ENCODE data around the gene LDB3. TPM values are rescaled to one million over a fixed set of nuclear protein-coding genes. Genes with fewer than 3 reads are reported as not detected.
"Not testable (repeated sequence)": the region's sequence is repeated elsewhere in the genome, so short reads cannot be mapped to it uniquely, and the experiment has no call there.

Gene LDB3
- total RNA-seq, 2 experiments from 2014 or later, result not detected

GRCh38 chr10:86735278-86735677 is 67.0 kb downstream of the LDB3 start:
- H3K27ac Mint-ChIP-seq, POLR2A ChIA-PET, H3K4me1 Mint-ChIP-seq: not testable (repeated sequence)

DNA sequence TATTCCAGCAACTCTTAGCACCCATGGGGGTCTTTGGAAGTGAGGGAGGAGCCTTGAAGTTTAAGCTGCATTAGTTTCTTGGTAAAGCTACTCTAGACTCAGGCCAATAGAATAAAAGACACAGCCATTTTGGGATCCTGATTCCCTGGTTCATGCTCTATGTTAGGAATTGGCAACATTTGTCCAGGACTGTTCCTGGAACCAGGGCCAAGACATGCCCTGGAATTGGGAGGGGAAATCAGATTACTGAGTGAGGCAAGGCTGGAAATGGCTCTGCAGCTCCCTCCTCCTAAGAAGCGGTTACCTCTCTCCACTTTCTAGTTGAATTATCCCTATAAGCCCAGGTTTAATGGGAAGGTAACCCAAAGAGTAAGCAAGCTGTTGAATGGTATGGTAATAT is 73.9 kb downstream of the LDB3 start:
- no peaks in the 10 kb centered on the region for H3K4me1 Mint-ChIP-seq
- POLR2A ChIA-PET, result interaction anchor here (1.4 kb wide), 1 partner anchor 15 kb away, joined by 3 read pairs; no protein-coding TSS in a partner anchor
- no peak overlapping the region for H3K27ac Mint-ChIP-seq
- no peaks in the 10 kb centered on the region for H3K36me3 Mint-ChIP-seq
- no peak for DNase-seq
- no peak for ATAC-seq (ENCODE audit: low read depth)
- no peaks in the 10 kb centered on the region for H3K9me3 Mint-ChIP-seq
- no peak overlapping the region for H3K4me3 Mint-ChIP-seq
- peaks cover 4% of the 10 kb centered on the region for H3K27me3 Mint-ChIP-seq

More at GRCh38 chr10:86735278-86735677, 67.0 kb downstream of the LDB3 start:
- not testable (repeated sequence) for ATAC-seq (ENCODE audit: low read depth); DNase-seq; H3K27me3 Mint-ChIP-seq; H3K4me3 Mint-ChIP-seq; H3K9me3 Mint-ChIP-seq; H3K36me3 Mint-ChIP-seq

DNA sequence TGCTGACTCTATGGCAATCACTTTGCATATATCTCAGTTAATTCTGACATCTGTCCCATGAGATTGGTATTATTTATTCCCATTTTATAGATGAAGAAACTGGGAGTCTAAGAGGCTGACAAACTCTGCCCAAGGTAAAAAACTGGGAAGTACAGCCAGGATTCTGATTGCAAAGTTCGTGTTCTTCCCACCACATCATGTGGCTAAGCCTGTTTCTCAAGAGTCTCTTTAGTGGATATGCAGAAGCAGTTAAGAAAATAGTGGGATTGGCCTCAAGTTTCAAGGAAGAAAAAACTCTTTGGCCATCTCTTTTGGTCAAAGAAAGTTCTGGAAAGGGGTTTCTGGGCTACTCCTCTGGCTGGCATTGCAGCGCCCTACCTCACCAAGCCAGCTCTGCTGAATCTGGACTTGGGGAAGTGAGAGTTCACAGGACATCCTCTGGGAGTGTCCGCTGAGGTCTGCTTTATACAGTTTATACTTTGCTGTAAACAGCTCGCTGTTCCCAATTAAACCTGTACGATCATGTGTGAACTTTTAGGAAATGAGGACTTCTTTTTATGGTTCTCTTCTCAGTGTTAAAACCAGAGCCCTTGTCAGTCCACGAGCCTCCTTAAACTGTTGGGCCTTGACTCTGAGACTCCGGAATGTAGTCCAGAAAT is 75.9 kb downstream of the LDB3 start:
- DNase-seq (no peak), ATAC-seq (ENCODE audit: low read depth) (no peak)
- Mint-ChIP-seq H3K36me3 (no peaks in the 10 kb centered on the region), H3K4me1 (peaks cover 2% of the 10 kb centered on the region), H3K27me3 (peaks cover 4% of the 10 kb centered on the region), H3K4me3 (no peak overlapping the region), H3K9me3 (no peaks in the 10 kb centered on the region), H3K27ac (no peak overlapping the region)
- POLR2A ChIA-PET, result no interaction called here

- no peak overlapping the region for H3K4me3 Mint-ChIP-seq
- no peak for ATAC-seq (ENCODE audit: low read depth)
- H3K9me3 Mint-ChIP-seq, result no peaks in the 10 kb centered on the region
- POLR2A ChIA-PET, result no interaction called here
- H3K27me3 Mint-ChIP-seq, result no peaks in the 10 kb centered on the region
- no peak for DNase-seq
- no peak overlapping the region for H3K27ac Mint-ChIP-seq
- H3K36me3 Mint-ChIP-seq, result peaks cover 2% of the 10 kb centered on the region
- H3K4me1 Mint-ChIP-seq, result peaks cover 8% of the 10 kb centered on the region
Measured at GRCh38 chr10:86747796-86748581, 79.7 kb downstream of the LDB3 start.

- H3K36me3 Mint-ChIP-seq, result peaks cover 2% of the 10 kb centered on the region
- H3K4me3 Mint-ChIP-seq, result no peak overlapping the region
- H3K9me3 Mint-ChIP-seq, result no peaks in the 10 kb centered on the region
- peaks cover 14% of the 10 kb centered on the region for H3K4me1 Mint-ChIP-seq
- DNase-seq (no peak), ATAC-seq (ENCODE audit: low read depth) (no peak)
- POLR2A ChIA-PET, result no interaction called here
- H3K27ac Mint-ChIP-seq, result no peak overlapping the region
- H3K27me3 Mint-ChIP-seq, result peaks cover 4% of the 10 kb centered on the region
Measured at GRCh38 chr10:86749854-86750253, 81.5 kb downstream of the LDB3 start.

DNA sequence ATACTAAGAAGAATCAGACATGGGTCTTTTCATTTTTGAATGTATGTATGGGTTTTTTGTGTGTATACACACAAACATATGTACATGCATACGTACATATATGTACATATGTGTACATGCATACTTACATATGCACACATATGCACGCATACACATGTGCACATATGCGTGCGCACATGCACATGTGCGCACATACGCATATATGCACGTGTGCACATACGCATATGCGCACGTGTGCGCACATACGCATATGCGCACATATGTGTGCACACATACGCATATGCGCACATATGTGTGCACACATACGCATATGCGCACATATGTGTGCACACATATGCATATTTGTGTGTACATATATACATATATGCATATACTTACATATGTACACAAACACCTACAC is 83.2 kb downstream of the LDB3 start:
- POLR2A ChIA-PET, result interaction anchor here (2.0 kb wide), 1 partner anchor 40 kb away, joined by 11 read pairs; no protein-coding TSS in a partner anchor

GRCh38 chr10:86752311-86752710 is 84.0 kb downstream of the LDB3 start:
- peaks cover 7% of the 10 kb centered on the region for H3K27me3 Mint-ChIP-seq
- H3K4me3 Mint-ChIP-seq, result peak overlapping the region; percentile 48
- POLR2A ChIA-PET, result interaction anchor here (0.5 to 2.0 kb wide), 2 partner anchors 11 to 40 kb away, joined by 3 to 11 read pairs; no protein-coding TSS in a partner anchor
- H3K36me3 Mint-ChIP-seq, result peaks cover 2% of the 10 kb centered on the region
- H3K4me1 Mint-ChIP-seq, result peaks cover 19% of the 10 kb centered on the region
- no peaks in the 10 kb centered on the region for H3K9me3 Mint-ChIP-seq
- ATAC-seq (ENCODE audit: low read depth) (no peak), DNase-seq (no peak)
- peak overlapping the region; percentile 35 for H3K27ac Mint-ChIP-seq

More for the DNA sequence above, 83.2 kb downstream of the LDB3 start:
- DNase-seq, result no peak
- no peak for ATAC-seq (ENCODE audit: low read depth)
- Mint-ChIP-seq H3K4me3 (no peak overlapping the region), H3K27me3 (peaks cover 6% of the 10 kb centered on the region), H3K4me1 (peaks cover 18% of the 10 kb centered on the region), H3K9me3 (no peaks in the 10 kb centered on the region), H3K27ac (no peak overlapping the region), H3K36me3 (peaks cover 2% of the 10 kb centered on the region)

- Mint-ChIP-seq H3K4me1 (peaks cover 23% of the 10 kb centered on the region), H3K4me3 (peak overlapping the region; percentile 48), H3K9me3 (no peaks in the 10 kb centered on the region), H3K27me3 (peaks cover 15% of the 10 kb centered on the region), H3K27ac (peak overlapping the region; percentile 37), H3K36me3 (peaks cover 2% of the 10 kb centered on the region)
- POLR2A ChIA-PET, result interaction anchor here (2.0 kb wide), 1 partner anchor 41 kb away, joined by 11 read pairs; no protein-coding TSS in a partner anchor
- ATAC-seq (ENCODE audit: low read depth), result no peak
- DNase-seq, result no peak
Measured at GRCh38 chr10:86753051-86753450, 84.7 kb downstream of the LDB3 start.

GRCh38 chr10:86753638-86754434 is 85.5 kb downstream of the LDB3 start:
- no peak overlapping the region for H3K4me3 Mint-ChIP-seq
- peaks cover 2% of the 10 kb centered on the region for H3K36me3 Mint-ChIP-seq
- DNase-seq (no peak), ATAC-seq (ENCODE audit: low read depth) (no peak)
- H3K27ac Mint-ChIP-seq, result no peak overlapping the region
- H3K27me3 Mint-ChIP-seq, result peaks cover 23% of the 10 kb centered on the region
- peaks cover 30% of the 10 kb centered on the region for H3K4me1 Mint-ChIP-seq
- H3K9me3 Mint-ChIP-seq, result no peaks in the 10 kb centered on the region
- POLR2A ChIA-PET, result no interaction called here

GRCh38 chr10:86755454-86755739 is 87.1 kb downstream of the LDB3 start:
- H3K27ac Mint-ChIP-seq, result peak overlapping the region; percentile 69
- H3K4me1 Mint-ChIP-seq, result peaks cover 36% of the 10 kb centered on the region
- no peaks in the 10 kb centered on the region for H3K9me3 Mint-ChIP-seq
- peak overlapping the region; percentile 82 for H3K4me3 Mint-ChIP-seq
- POLR2A ChIA-PET, result no interaction called here
- DNase-seq (no peak), ATAC-seq (ENCODE audit: low read depth) (no peak)
- peaks cover 2% of the 10 kb centered on the region for H3K36me3 Mint-ChIP-seq
- peaks cover 37% of the 10 kb centered on the region for H3K27me3 Mint-ChIP-seq

- Mint-ChIP-seq H3K36me3 (peaks cover 2% of the 10 kb centered on the region), H3K9me3 (no peaks in the 10 kb centered on the region), H3K27ac (peak overlapping the region; percentile 69), H3K4me3 (peak overlapping the region; percentile 82), H3K27me3 (peaks cover 39% of the 10 kb centered on the region), H3K4me1 (peaks cover 36% of the 10 kb centered on the region)
- DNase-seq (peak; percentile 96), ATAC-seq (ENCODE audit: low read depth) (peak; percentile 94)
- POLR2A ChIA-PET, result interaction anchor here (1.1 to 1.3 kb wide), 2 partner anchors 42 to 44 kb away, joined by 3 to 5 read pairs; no protein-coding TSS in a partner anchor
Measured at GRCh38 chr10:86755740-86756510, 87.6 kb downstream of the LDB3 start.

DNA sequence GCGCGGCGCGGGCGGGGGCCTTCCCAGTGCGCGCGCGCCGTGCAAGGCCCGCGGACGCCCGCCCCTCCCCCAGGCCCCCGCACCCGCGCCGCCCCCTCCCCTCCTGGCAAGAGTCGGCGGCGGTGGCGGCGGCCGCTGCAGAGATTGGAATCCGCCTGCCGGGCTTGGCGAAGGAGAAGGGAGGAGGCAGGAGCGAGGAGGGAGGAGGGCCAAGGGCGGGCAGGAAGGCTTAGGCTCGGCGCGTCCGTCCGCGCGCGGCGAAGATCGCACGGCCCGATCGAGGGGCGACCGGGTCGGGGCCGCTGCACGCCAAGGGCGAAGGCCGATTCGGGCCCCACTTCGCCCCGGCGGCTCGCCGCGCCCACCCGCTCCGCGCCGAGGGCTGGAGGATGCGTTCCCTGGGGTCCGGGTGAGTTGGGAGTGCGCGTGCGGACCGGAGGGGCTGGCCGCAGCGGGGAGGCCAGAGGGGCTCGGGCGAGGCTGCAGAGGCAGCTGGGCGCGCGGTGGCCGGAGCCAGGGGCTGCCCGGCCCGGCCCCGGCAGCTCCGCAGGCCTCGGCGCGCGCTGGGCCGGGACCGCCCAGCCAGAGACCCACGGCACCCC is 88.3 kb downstream of the LDB3 start, which contains the start of gene BMPR1A:
Gene BMPR1A, plus strand, starts transcription at position 109 of the 602 bp plus-strand sequence. CDS start 119,400 bp downstream, outside the sequence.
- no peaks in the 10 kb centered on the region for H3K9me3 Mint-ChIP-seq
- H3K4me1 Mint-ChIP-seq, result peaks cover 36% of the 10 kb centered on the region
- H3K4me3 Mint-ChIP-seq, result peak within 1 kb of the TSS; percentile 85

More for the DNA sequence above, 88.3 kb downstream of the LDB3 start, which contains the start of gene BMPR1A:
- DNase-seq, result no peak
- POLR2A ChIA-PET, result interaction anchor here (1.1 to 1.3 kb wide), 2 partner anchors 42 to 45 kb away, joined by 3 to 5 read pairs; no protein-coding TSS in a partner anchor
- peaks cover 41% of the 10 kb centered on the region for H3K27me3 Mint-ChIP-seq
- H3K36me3 Mint-ChIP-seq, result peaks cover 2% of the 10 kb centered on the region
- ATAC-seq (ENCODE audit: low read depth), result peak; percentile 61
- H3K27ac Mint-ChIP-seq, result peak within 1 kb of the TSS; percentile 69
